Ishikawa (cell line): ENCODE data around the gene RFX8.

Experiments
- CEBPB ChIP-seq: IDR thresholded peaks from 2 replicates; pipeline ENCODE4 v1.6.1; 2012
- CREB1 ChIP-seq: IDR thresholded peaks from 2 replicates; pipeline ENCODE4 v1.6.1; 2012; ENCODE audit warnings: low read depth
- EP300 ChIP-seq: IDR thresholded peaks from 2 replicates; pipeline ENCODE4 v1.6.1; 2012; ENCODE audit warnings: borderline replicate concordance
- MAX ChIP-seq: IDR thresholded peaks from 2 replicates; pipeline ENCODE4 v1.6.1; 2012
- RAD21 ChIP-seq: IDR thresholded peaks from 2 replicates; pipeline ENCODE4 v1.6.1; 2012; ENCODE audit warnings: low read depth
- REST ChIP-seq: IDR thresholded peaks from 2 replicates; pipeline ENCODE4 v1.6.1; 2012; ENCODE audit warnings: low read depth, mild to moderate bottlenecking
- TAF1 ChIP-seq: IDR thresholded peaks from 2 replicates; pipeline ENCODE4 v1.6.1; 2012; ENCODE audit warnings: low read depth, mild to moderate bottlenecking
- TCF12 ChIP-seq: IDR thresholded peaks from 2 replicates; pipeline ENCODE4 v1.6.1; 2012; ENCODE audit warnings: low read depth
- TEAD4 ChIP-seq: IDR thresholded peaks from 2 replicates; pipeline ENCODE4 v1.6.1; 2012
- USF1 ChIP-seq: IDR thresholded peaks from 2 replicates; pipeline ENCODE4 v1.6.1; 2012

GRCh38 chr2:101354420-101355311 is 120.2 kb downstream of the RFX8 start:
- TF ChIP-seq TAF1: no peak
- TF ChIP-seq REST: no peak
- no peak for TF ChIP-seq MAX
- no peak for TF ChIP-seq RAD21
- TF ChIP-seq CREB1: no peak
- no peak for TF ChIP-seq CEBPB
- TF ChIP-seq USF1: no peak
- TF ChIP-seq EP300: no peak
- no peak for TF ChIP-seq TEAD4
- TF ChIP-seq TCF12: no peak
